Measurements from ENCODE around the gene METTL1. TPM values are rescaled to one million over a fixed set of nuclear protein-coding genes. Genes with fewer than 3 reads are reported as not detected.

METTL1 gene
- total RNA-seq, 4 donors from 2014 or later, result 6.5 to 22.7 (median 17.9) TPM

DNA sequence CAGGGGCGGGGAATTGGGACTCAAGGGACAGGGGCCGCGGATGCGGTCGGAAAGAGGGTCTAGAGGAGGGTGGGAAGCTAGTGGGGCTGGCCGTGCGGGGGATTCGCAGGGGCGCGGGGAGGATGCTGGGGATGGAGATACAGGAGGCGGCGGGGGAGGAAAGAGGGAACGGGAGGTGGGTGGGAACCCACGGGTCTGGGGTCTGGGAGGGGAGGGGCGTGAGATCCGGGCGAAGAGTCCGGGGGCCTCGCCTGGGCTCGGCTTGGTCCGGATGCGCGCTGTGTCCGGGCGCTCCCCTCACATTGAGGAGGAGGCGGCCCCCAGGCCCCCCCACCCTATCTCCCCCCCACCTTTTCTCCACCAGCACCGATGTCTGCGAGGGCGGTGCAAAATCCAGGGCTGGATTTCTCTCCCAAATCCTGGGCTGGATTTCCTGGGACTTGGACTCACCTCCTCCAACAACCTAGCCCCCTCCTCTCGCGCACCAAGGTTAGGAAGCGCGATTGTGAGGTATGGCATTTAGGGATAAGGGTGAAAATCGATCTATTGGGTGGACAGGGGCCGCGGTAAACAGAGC lies 33.2 kb downstream of the METTL1 start, which contains the start of gene AGAP2:
TSS of gene AGAP2 (minus strand) at position 82 of the 577 bp plus-strand sequence. CDS start 496 bp downstream, outside the sequence.
- Histone ChIP-seq H3K4me1 (peaks cover 7 to 27% of the 10 kb centered on the region in 2 donors), H3K27me3 (peaks cover 46 to 55% (median 47%) of the 10 kb centered on the region in 3 donors), H3K27ac (peak within 1 kb of the TSS; percentile 41 to 66 (median 58))

DNA sequence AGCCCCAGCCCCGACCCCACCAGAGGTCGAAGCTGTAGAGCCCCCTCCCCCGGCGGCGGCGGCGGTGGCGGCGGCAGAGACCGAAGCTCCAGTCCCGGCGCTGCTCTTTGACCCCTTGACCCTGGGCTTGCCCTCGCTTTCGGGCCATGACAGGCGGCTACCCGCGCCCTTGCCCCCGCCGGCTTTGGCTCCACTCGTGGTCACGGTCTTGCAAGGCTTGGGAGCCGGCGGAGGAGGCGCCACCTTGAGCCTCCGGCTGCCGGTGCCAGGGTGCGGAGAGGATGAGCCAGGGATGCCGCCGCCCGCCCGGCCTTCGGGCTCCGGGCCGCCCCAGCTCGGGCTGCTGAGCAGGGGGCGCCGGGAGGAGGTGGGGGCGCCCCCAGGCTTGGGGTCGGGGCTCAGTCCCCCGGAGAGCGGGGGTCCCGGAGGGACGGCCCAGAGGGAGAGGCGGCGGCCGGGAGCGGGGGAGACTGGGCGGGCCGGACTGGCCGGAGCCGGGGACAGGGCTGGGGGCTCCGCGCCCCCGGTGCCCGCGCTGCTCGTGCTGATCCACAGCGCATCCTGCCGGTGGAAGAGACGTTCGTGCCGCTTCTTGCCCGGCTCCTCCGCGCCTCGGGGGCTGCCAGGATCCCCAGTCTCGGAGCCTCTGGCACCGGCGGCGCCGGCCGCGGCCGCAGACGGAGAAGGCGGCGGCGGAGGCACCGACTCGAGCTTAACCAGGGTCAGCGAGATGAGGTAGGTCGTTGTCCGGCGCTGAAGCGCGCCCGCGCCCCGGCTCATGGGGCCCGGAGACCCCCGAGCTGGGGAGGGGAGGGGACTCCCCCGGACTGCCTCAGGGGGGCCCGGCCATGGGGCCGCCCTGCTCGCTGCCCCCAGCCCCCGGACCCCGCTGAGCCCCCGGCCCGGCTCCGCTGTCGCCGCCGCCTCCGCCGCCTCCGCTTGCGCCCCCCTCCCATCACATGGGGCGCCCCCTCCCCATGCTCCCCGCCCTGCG lies 34.1 kb downstream of the METTL1 start:
- in situ Hi-C loops (cut with MboI; ENCODE audit: low sequenced_read_pairs in 4 of 4), result no loop called here
- DNase-seq (no peak), ATAC-seq (no peak)
- Histone ChIP-seq H3K27ac (peak overlapping the region; percentile 36 to 66 (median 56)), H3K36me3 (no peaks in the 10 kb centered on the region), H3K9me3 (no peaks in the 10 kb centered on the region), H3K4me1 (peaks cover 7 to 27% of the 10 kb centered on the region in 2 donors), H3K4me3 (peak overlapping the region; percentile 23 to 49 (median 47)), H3K27me3 (peaks cover 46 to 55% (median 47%) of the 10 kb centered on the region in 3 donors)
- intact Hi-C loops (cut with DNase I; ENCODE audit: low total_unique reads), result no loop called here
- TF ChIP-seq, protein P1, sequence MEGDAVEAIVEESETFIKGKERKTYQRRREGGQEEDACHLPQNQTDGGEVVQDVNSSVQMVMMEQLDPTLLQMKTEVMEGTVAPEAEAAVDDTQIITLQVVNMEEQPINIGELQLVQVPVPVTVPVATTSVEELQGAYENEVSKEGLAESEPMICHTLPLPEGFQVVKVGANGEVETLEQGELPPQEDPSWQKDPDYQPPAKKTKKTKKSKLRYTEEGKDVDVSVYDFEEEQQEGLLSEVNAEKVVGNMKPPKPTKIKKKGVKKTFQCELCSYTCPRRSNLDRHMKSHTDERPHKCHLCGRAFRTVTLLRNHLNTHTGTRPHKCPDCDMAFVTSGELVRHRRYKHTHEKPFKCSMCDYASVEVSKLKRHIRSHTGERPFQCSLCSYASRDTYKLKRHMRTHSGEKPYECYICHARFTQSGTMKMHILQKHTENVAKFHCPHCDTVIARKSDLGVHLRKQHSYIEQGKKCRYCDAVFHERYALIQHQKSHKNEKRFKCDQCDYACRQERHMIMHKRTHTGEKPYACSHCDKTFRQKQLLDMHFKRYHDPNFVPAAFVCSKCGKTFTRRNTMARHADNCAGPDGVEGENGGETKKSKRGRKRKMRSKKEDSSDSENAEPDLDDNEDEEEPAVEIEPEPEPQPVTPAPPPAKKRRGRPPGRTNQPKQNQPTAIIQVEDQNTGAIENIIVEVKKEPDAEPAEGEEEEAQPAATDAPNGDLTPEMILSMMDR (IDR thresholded peaks at IDR 0.05 in 4 of 5, conservative IDR thresholded peaks at IDR 0.05 in 1 of 5), result no peak
- no peak for TF ChIP-seq POLR2A (IDR thresholded peaks at IDR 0.05)

More for the DNA sequence above, 33.2 kb downstream of the METTL1 start, which contains the start of gene AGAP2:
- ATAC-seq (no peak), DNase-seq (no peak)
- Histone ChIP-seq H3K4me3 (peak within 1 kb of the TSS; percentile 23 to 49 (median 47)), H3K9me3 (no peaks in the 10 kb centered on the region), H3K36me3 (no peaks in the 10 kb centered on the region)
- intact Hi-C loops (cut with DNase I; ENCODE audit: low total_unique reads) (no loop called here), in situ Hi-C loops (cut with MboI; ENCODE audit: low sequenced_read_pairs in 4 of 4) (no loop called here)
- TF ChIP-seq, protein P1 (IDR thresholded peaks at IDR 0.05 in 4 of 5, conservative IDR thresholded peaks at IDR 0.05 in 1 of 5), result no peak
- TF ChIP-seq POLR2A (IDR thresholded peaks at IDR 0.05), result no peak

DNA sequence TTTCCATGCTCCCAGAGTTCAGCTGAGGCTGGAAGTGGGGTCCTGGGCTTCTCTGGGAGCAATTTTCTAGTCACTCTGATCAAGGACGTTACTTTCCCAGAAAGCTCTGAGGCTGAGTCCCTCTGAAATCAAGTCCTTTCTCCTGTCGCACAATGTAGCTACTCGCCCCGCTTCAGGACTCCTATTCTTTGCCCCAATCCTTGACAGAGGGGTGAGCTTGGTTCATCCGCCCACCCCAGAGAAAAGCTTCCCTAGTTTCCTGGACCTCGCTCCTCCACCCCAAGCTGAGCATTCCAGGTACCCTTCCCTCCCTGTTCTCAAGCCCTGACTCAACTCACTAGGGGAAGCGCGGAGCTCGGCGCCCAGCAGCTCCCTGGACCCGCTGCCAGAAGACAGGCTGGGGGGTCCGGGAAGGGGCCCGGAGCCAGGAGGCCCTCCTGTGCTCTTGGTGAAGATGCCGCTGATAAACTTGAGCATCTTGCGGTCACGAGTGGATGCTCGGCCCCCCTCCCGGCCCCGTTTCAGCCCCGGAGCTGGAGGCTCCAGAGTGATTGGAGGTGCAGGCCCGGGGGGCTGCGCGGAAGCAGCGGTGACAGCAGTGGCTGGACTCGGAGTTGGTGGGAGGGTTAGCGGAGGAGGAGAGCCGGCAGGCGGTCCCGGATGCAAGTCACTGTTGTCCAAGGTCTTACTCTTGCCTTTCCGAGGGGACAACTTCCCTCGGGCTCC lies 35.0 kb downstream of the METTL1 start:
- no peaks in the 10 kb centered on the region for H3K9me3 ChIP-seq
- no peaks in the 10 kb centered on the region for H3K36me3 ChIP-seq
- H3K27ac ChIP-seq, result peak overlapping the region; percentile 8 to 66 (median 56)
- TF ChIP-seq, protein P1 (IDR thresholded peaks at IDR 0.05 in 4 of 5, conservative IDR thresholded peaks at IDR 0.05 in 1 of 5), result no peak
- no peak for TF ChIP-seq POLR2A (IDR thresholded peaks at IDR 0.05)
- intact Hi-C loops (cut with DNase I; ENCODE audit: low total_unique reads), result no loop called here
- in situ Hi-C loops (cut with MboI; ENCODE audit: low sequenced_read_pairs in 4 of 4), result no loop called here
- peaks cover 7 to 27% of the 10 kb centered on the region in 2 donors for H3K4me1 ChIP-seq
- H3K27me3 ChIP-seq, result peaks cover 46 to 55% (median 52%) of the 10 kb centered on the region in 3 donors
- H3K4me3 ChIP-seq, result peak overlapping the region; percentile 23 to 49 (median 38)
- no peak for ATAC-seq
- no peak for DNase-seq

DNA sequence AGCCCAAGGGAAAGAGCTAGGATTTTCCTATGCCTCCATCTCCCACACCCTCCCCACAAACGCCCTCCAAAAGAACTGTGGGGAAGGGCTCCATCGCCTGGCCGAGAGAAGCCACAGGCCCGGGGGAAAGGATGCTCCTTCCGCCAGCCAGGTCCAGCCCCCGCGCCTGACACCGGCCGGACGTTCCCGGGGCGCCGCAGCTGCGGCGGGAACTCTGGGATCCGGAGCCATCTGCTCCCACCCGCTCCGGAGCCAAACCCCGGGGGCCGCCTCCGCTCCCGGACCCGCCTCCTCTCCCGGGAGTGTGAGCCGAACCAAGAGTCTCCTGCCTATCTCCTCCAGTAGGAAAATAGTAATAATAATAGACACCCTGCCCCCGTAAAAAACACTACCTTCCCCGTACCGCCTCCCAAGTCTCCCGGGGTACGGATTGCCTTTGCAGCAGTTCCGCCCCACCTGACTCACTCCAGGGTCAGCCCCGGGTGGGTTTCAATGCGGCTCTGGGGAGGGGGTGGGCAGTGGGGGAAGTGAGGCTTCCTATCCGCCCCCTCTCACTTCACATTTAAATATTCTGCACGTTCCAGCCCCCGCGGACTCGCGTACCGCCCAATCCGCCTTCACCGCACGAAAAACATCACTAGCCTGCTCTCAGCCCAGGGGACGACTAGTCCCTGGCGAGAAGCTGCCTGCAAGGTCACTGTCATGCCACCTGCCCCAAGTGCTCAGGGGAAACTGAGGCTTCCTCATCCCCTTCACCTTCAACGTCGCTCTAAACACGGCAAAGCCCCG lies 35.8 kb downstream of the METTL1 start:
- Histone ChIP-seq H3K27me3 (peaks cover 46 to 55% (median 52%) of the 10 kb centered on the region in 3 donors), H3K4me1 (peaks cover 7 to 27% of the 10 kb centered on the region in 2 donors), H3K4me3 (peak overlapping the region; percentile 4 to 47 (median 24)), H3K9me3 (no peaks in the 10 kb centered on the region), H3K27ac (peak overlapping the region; percentile 8 to 66 (median 56)), H3K36me3 (no peaks in the 10 kb centered on the region)
- ATAC-seq, result peak in 1 of 2 donors; percentile 37
- intact Hi-C loops (cut with DNase I; ENCODE audit: low total_unique reads) (no loop called here), in situ Hi-C loops (cut with MboI; ENCODE audit: low sequenced_read_pairs in 4 of 4) (no loop called here)
- DNase-seq, result no peak
- TF ChIP-seq, protein P1 (IDR thresholded peaks at IDR 0.05 in 4 of 5, conservative IDR thresholded peaks at IDR 0.05 in 1 of 5), result peak in 3 of 5 experiments; percentile 11 to 15 (median 14)
- TF ChIP-seq POLR2A (IDR thresholded peaks at IDR 0.05), result peak in 1 of 2 donors; percentile 13
